Lung (tissue), 12 donors: ENCODE data around the gene BBS9. TPM values are rescaled to one million over a fixed set of nuclear protein-coding genes. Genes with fewer than 3 reads are reported as not detected.

Experiments
- ATAC-seq: fragments of 200-7000 bp; cut with Tn5 transposase; one replicate; pipeline ENCODE4 v1.9.1; 2020; ENCODE audit warnings: moderate number of reproducible peaks; ENCODE audit not compliant: insufficient read depth, low FRiP score
- DNase-seq, 3 donors: peaks; one replicate each; pipeline ENCODE4 v3.0.0-alpha.2; 2013 to 2017
- H3K27ac ChIP-seq, 2 donors: one replicate each; pipeline ENCODE4 v1.5.1; 2013; ENCODE audit warnings: mild to moderate bottlenecking in 2 of 2, moderate library complexity in 2 of 2, control low read depth in 1 of 2, inconsistent platforms in 1 of 2, low read depth in 1 of 2, low read length in 1 of 2
- H3K27me3 ChIP-seq, 3 donors: one replicate each; pipeline ENCODE4 v1.5.1; 2013; ENCODE audit warnings: low read length in 2 of 3; ENCODE audit not compliant: control insufficient read depth in 3 of 3, insufficient read depth in 3 of 3
- H3K36me3 ChIP-seq, 4 donors: one replicate each; pipeline ENCODE4 v1.5.1; 2013; ENCODE audit warnings: low read length in 4 of 4, mild to moderate bottlenecking in 1 of 4, moderate library complexity in 1 of 4; ENCODE audit not compliant: control insufficient read depth in 4 of 4, insufficient read depth in 4 of 4
- H3K4me1 ChIP-seq, 5 donors: one replicate each; pipeline ENCODE4 v1.5.1; 2013; ENCODE audit warnings: low read length in 5 of 5, mild to moderate bottlenecking in 2 of 5, moderate library complexity in 1 of 5; ENCODE audit not compliant: control insufficient read depth in 5 of 5, insufficient read depth in 5 of 5
- H3K4me3 ChIP-seq: one replicate; pipeline ENCODE4 v1.5.1; 2013; ENCODE audit warnings: mild to moderate bottlenecking, control low read depth, moderate library complexity
- H3K9ac ChIP-seq, 2 donors: one replicate each; pipeline ENCODE4 v1.5.1; 2013; ENCODE audit warnings: low read length in 2 of 2, control low read depth in 1 of 2; ENCODE audit not compliant: insufficient read depth in 1 of 2
- H3K9me3 ChIP-seq, 4 donors: one replicate each; pipeline ENCODE4 v1.5.1; 2013; ENCODE audit warnings: low read length in 3 of 4, mild to moderate bottlenecking in 1 of 4, moderate library complexity in 1 of 4; ENCODE audit not compliant: control insufficient read depth in 4 of 4, insufficient read depth in 3 of 4
- CTCF ChIP-seq: IDR thresholded peaks from 2 replicates; pipeline ENCODE4 v1.5.1; 2012; ENCODE audit warnings: mild to moderate bottlenecking; ENCODE audit errors: control extremely low read depth, extremely low read depth
- WGBS, 2 donors: extraction: QIAGEN DNeasy Blood & Tissue Kit; methylation state at CpG; one replicate each; pipeline ENCODE4 v1.1.7; 2013; 5-methylcytosine and 5-hydroxymethylcytosine counted together
- polyA plus RNA-seq, 2 donors: library from polyadenylated mRNA; stranded (reverse); fragments of 200-250 nt; gene quantifications; one replicate each; pipeline ENCODE4 v1.2.1, GENCODE V29; 2013
- total RNA-seq, 2 donors: library from RNA; depleted of rRNA in 1 of 2; stranded (reverse); fragments of >200 nt in 1 of 2; gene quantifications; one replicate each; pipeline ENCODE4 v1.2.1, GENCODE V29; 2014 to 2021
- donor health status: control.
- donor health status: control.
- donor health status: Bipolar disorder and iron deficiency.
- donor health status: healthy.
- donor health status: DM: yes; HTN: yes; CAD: no.

The BBS9 gene
- total and polyA plus RNA-seq, 4 donors: 3.5 to 65.0 (median 15.2) TPM

GRCh38 chr7:33624215-33624614, 494.9 kb downstream of the BBS9 start:
- Histone ChIP-seq H3K36me3 (no peaks in the 10 kb centered on the region), H3K27me3 (no peaks in the 10 kb centered on the region), H3K9me3 (peaks cover 0 to 3% (median 3%) of the 10 kb centered on the region in 4 donors), H3K4me3 (no peak overlapping the region), H3K4me1 (peaks cover 0 to 19% (median 6%) of the 10 kb centered on the region in 5 donors), H3K27ac (no peak overlapping the region), H3K9ac (no peak overlapping the region)
- DNase-seq (peak; percentile 39 to 83 (median 82)), ATAC-seq (no peak)
- no peak for TF ChIP-seq CTCF

GRCh38 chr7:33626869-33627268, 497.5 kb downstream of the BBS9 start:
- ATAC-seq (no peak), DNase-seq (no peak)
- WGBS, 2 donors: 95% methylated on average over 2 of the region's 2 CpGs
- Histone ChIP-seq H3K4me1 (peaks cover 0 to 35% (median 6%) of the 10 kb centered on the region in 5 donors), H3K36me3 (no peaks in the 10 kb centered on the region), H3K27ac (no peak overlapping the region), H3K27me3 (no peaks in the 10 kb centered on the region), H3K4me3 (no peak overlapping the region), H3K9ac (no peak overlapping the region), H3K9me3 (peaks cover 0 to 3% (median 3%) of the 10 kb centered on the region in 4 donors)
- no peak for TF ChIP-seq CTCF

- Histone ChIP-seq H3K9me3 (peaks cover 0 to 3% (median 3%) of the 10 kb centered on the region in 4 donors), H3K27me3 (no peaks in the 10 kb centered on the region), H3K9ac (no peak overlapping the region), H3K27ac (no peak overlapping the region), H3K4me1 (peaks cover 0 to 34% (median 6%) of the 10 kb centered on the region in 5 donors), H3K4me3 (no peak overlapping the region), H3K36me3 (no peaks in the 10 kb centered on the region)
- 79 to 82% methylated on average over 3 of the region's 3 CpGs for whole genome bisulfite sequencing, 2 donors
- ATAC-seq: no peak
- no peak for DNase-seq
- TF ChIP-seq CTCF: no peak
These were observed 498.4 kb downstream of the BBS9 start for GRCh38 chr7:33627741-33628140.

GRCh38 chr7:33628894-33629293, 499.5 kb downstream of the BBS9 start:
- no peak overlapping the region for H3K4me3 ChIP-seq
- H3K9ac ChIP-seq: no peak overlapping the region
- H3K27ac ChIP-seq: no peak overlapping the region
- H3K27me3 ChIP-seq: no peaks in the 10 kb centered on the region
- ATAC-seq (no peak), DNase-seq (no peak)
- peaks cover 0 to 3% (median 3%) of the 10 kb centered on the region in 4 donors for H3K9me3 ChIP-seq
- peaks cover 0 to 24% (median 0%) of the 10 kb centered on the region in 5 donors for H3K4me1 ChIP-seq
- H3K36me3 ChIP-seq: no peaks in the 10 kb centered on the region
- no peak for TF ChIP-seq CTCF
- WGBS, 2 donors: 75 to 83% methylated on average over 2 of the region's 2 CpGs
